Heart left ventricle (tissue), 13 donors: ENCODE data around the gene YDJC.

Experiments
- POLR2A ChIP-seq, 2 donors: fragments of 450-650 bp; IDR thresholded peaks; one replicate each; pipeline ENCODE4 v1.6.1; 2017; ENCODE audit warnings: antibody characterized with exemption in 2 of 2, mild to moderate bottlenecking in 2 of 2, moderate library complexity in 2 of 2
- TF ChIP-seq, protein P1 (sequence below), 12 donors: fragments of 200-600 bp; sonication (generic) in 4 of 12; IDR thresholded peaks; one replicate each; pipeline versions ENCODE4 v1.5.0 to v1.8.0; 2018 to 2022; ENCODE audit warnings: antibody characterized with exemption in 12 of 12, mild to moderate bottlenecking in 5 of 12
- donor health status: ischemic (EF 13 %, LVEDD 7.1; RV severe dilation, severe dysfunction).
- donor health status: DM: no; HTN: yes; CAD: no.
- donor health status: DM: no; HTN: no; CAD: no.
- donor health status: ischemic (EF 25% LVEDD 6.9; RV normal size, moderate dysfunction).
- donor health status: ischemic (EF 25% LVEDD 5.7; RV mildly dilated, moderate dysfunction).
- donor health status: ischemic (EF 35%, LVEDD 5.7; RV mildly dilated, moderate dysfunction).
- donor health status: nonischemic (EF 11% LVEDD 7.7; RV severe dilation, severe dysfunction).
- donor health status: DM: yes; HTN: yes; CAD: no.
- donor health status: PGD.
- donor health status: ischemic (EF 29% LVEDD 5.4; RV normal size, mild dysfunction).
- donor health status: nonischemic (EF 23%, LVEDD 6.1; RV moderate dilation, normal function).

DNA sequence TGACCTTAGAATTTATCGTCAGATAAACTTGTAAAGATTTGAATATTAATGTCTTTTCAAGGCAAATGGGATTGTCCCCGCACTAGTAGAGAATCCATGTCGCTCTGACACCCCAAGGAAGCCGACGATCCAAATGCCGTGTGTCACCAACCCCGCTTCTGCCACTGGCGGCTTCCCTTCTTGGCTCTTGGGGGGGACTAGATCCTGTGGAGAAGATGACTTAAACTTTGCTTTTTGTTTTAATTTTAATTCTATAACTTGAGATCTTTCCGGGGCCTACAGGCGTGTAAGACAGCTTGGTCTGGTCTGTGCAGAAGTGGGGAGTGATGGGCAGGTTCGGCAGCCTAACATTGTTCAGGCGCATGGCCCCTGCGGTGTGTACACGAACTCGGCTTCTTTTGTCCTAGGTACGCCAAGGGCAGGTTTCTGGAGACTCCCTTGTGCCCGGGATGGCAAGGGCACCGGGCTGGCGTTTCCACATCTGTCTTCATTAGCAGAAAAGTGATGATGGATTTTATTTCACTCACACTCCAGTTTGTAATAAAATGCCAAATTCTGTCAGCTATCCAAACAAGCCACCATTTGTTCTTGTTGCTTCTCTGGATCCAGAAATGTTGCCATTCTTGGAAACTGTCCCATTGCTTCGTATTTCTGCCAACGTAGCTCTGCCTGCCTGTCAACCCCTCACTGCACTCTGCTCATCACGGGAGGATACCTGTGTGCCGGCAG is 6.7 kb downstream of the YDJC start:
- TF ChIP-seq, protein P1, sequence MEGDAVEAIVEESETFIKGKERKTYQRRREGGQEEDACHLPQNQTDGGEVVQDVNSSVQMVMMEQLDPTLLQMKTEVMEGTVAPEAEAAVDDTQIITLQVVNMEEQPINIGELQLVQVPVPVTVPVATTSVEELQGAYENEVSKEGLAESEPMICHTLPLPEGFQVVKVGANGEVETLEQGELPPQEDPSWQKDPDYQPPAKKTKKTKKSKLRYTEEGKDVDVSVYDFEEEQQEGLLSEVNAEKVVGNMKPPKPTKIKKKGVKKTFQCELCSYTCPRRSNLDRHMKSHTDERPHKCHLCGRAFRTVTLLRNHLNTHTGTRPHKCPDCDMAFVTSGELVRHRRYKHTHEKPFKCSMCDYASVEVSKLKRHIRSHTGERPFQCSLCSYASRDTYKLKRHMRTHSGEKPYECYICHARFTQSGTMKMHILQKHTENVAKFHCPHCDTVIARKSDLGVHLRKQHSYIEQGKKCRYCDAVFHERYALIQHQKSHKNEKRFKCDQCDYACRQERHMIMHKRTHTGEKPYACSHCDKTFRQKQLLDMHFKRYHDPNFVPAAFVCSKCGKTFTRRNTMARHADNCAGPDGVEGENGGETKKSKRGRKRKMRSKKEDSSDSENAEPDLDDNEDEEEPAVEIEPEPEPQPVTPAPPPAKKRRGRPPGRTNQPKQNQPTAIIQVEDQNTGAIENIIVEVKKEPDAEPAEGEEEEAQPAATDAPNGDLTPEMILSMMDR (IDR thresholded peaks at IDR 0.05), result no peak
- no peak for TF ChIP-seq POLR2A (IDR thresholded peaks at IDR 0.05)
